GM12864 (cell line): Measurements from ENCODE around the gene MEIS3.

Experiments
- DNase-seq: peaks from one replicate; pipeline ENCODE4 v3.0.0-alpha.2; 2011; ENCODE audit warnings: low read depth
- H3K4me3 ChIP-seq: 2 replicates; pipeline ENCODE4 v1.5.1; 2011; ENCODE audit warnings: mild to moderate bottlenecking, low read depth, low read length, control low read depth
- CTCF ChIP-seq: IDR thresholded peaks from 2 replicates; pipeline ENCODE4 v1.5.1; 2011; ENCODE audit warnings: low read depth, mild to moderate bottlenecking, moderate library complexity, low read length, control low read depth, inconsistent platforms; ENCODE audit errors: missing control alignments

Gene MEIS3

GRCh38 chr19:47363758-47364531 lies 55.4 kb downstream of the MEIS3 start:
- no peak for TF ChIP-seq CTCF
- no peak for DNase-seq
- H3K4me3 ChIP-seq, result no peak overlapping the region

GRCh38 chr19:47362321-47362720 lies 57.0 kb downstream of the MEIS3 start:
- TF ChIP-seq CTCF, result no peak

GRCh38 chr19:47358936-47359335 lies 60.4 kb downstream of the MEIS3 start:
- H3K4me3 ChIP-seq, result no peak overlapping the region
- TF ChIP-seq CTCF, result no peak
- DNase-seq, result no peak

More at GRCh38 chr19:47362321-47362720, 57.0 kb downstream of the MEIS3 start:
- no peak for DNase-seq
- no peak overlapping the region for H3K4me3 ChIP-seq

- DNase-seq, result no peak
- TF ChIP-seq CTCF, result peak; percentile 38
- H3K4me3 ChIP-seq, result no peak overlapping the region
Observed at GRCh38 chr19:47357788-47358680, 61.3 kb downstream of the MEIS3 start.

GRCh38 chr19:47356900-47357299 lies 62.4 kb downstream of the MEIS3 start:
- no peak for TF ChIP-seq CTCF
- no peak overlapping the region for H3K4me3 ChIP-seq
- DNase-seq, result no peak

- no peak overlapping the region for H3K4me3 ChIP-seq
- DNase-seq, result no peak
- TF ChIP-seq CTCF, result no peak
Observed at GRCh38 chr19:47353307-47353712, 66.0 kb downstream of the MEIS3 start.
